NK-92 (cell line): Measurements from ENCODE around the gene TDRD1.
"Not testable (repeated sequence)": the region's sequence is repeated elsewhere in the genome, so short reads cannot be mapped to it uniquely, and the experiment has no call there.

Experiments used
- DNase-seq: peaks from one replicate; lab custom pipeline; 2025; ENCODE audit not compliant: unreplicated experiment; lab: John Stamatoyannopoulos, UW

TDRD1 gene

DNA sequence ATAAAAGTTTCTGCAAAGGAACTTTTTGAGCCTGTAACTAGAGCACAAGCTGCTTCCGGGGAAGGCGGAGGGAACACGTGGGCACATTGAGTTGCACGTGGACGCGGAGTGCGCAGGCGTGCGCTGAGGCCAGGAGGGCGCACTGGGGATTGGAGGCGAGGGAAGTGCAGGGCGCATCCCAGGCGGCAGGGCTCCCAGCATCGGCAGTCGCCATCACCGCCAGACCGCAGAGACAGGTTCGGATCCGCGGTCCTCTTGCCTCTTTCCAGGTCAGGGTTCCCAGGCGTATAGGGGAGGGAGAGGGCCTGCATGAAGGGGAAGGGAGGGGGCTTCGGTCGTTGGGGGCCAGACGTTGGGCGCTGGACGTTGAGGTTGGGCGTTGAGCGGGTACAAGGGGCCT is at the start of gene TDRD1:
Gene TDRD1, plus strand, starts transcription at position 206 of the 400 bp plus-strand sequence. CDS start 8,479 bp downstream, outside the sequence.
- no peak for DNase-seq

DNA sequence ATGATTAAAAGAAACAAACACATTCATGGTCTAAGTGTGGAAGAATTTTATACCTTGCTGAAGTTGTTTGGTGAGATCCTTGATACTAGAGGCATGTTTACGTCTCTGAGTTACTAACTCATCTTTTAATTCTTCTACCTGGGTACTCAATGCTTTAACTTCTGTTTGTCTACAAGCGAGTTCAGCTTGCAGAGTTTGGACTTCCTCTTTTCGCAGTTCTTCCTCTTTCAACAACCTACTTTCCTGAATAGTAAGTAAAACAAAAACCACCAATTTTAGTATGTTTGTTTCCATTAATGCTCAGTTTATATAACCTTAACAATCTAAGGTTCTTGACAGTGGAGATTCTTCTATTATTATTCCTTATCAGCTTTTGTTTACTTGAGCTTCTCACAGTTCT is 48.1 kb upstream of the TDRD1 start:
- DNase-seq = no peak

DNA sequence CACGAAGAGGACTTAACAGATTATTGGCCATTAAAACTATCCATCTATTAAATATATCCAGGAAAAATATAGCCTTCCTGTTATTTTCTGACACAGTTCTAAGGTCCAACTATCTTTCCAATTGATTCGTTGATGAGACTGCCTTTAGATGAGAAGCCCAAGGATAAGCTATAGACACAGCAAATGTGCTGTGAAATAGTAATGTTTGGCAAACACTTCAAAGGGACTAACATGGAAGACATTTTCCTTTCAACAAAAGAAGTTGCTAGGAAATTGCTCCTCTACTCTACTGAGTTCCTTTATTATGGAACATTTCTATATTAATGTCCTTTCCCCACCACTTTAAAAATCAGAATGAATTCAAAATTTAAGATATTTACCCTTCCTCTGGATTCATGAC is 43.7 kb upstream of the TDRD1 start:
- DNase-seq = no peak

GRCh38 chr10:114138581-114138980 is 40.6 kb upstream of the TDRD1 start:
- DNase-seq = no peak

GRCh38 chr10:114140036-114140435 is 39.1 kb upstream of the TDRD1 start:
- DNase-seq = no peak

- not testable (repeated sequence) for DNase-seq
Measured at GRCh38 chr10:114140827-114141226, 38.3 kb upstream of the TDRD1 start.

- no peak for DNase-seq
Measured at GRCh38 chr10:114142018-114142417, 37.1 kb upstream of the TDRD1 start.

DNA sequence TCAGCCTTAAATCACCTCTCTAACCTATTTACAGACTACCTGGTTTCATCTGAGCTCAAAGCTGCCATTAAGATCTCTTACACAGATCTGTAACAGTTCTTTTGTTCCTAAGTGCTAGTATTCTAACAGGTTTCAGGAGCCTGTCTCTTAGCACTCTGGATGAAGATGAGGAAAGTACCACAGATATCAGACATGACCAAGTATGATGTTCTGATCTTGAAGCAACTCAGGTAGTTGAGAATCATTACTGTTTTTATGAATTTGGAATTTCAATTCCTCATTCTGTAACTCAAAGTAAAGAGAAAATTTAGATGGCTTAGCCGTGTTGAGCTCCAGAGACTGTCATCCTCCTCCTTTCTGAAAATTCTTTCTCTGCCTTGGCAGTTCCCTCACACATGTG is 36.0 kb upstream of the TDRD1 start:
- no peak for DNase-seq

DNA sequence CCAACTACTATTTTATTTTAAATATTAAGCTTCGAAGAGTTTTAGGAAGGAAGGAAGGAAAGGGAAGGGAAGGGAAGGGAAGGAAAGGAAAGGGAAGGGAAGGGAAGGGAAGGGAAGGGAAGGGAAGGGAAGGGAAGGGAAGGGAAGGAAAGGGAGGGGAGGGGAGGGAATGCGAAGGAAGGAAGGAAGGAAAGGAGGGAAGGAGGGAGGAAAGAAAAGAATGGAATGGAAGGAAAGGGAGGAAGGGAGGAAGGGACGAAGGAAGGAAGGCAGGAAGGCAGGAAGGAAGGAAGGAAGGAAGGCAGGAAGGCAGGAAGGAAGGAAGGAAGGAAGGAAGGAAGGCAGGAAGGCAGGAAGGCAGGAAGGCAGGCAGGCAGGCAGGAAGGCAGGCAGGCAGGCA is 29.7 kb upstream of the TDRD1 start:
- not testable (repeated sequence) for DNase-seq

GRCh38 chr10:114151486-114151885 is 27.7 kb upstream of the TDRD1 start:
- no peak for DNase-seq

DNA sequence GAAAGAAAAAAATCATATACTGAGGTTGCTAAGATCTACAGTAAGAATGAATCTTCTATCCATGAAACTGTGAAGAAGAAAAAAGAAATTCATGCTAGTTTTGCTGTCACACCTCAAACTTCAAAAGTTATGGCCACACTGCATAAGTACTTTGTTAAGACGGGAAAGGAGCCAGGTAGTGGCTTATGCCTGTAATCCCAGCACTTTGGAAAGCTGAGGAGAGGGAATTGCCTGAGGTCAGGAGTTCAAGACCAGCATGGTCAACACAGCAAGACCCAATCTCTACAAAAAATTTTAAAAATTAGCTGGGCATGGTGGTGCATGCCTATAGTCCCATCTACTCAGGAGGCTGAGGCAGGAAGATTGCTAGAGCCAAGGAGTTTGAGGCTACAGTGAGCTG is 27.3 kb upstream of the TDRD1 start:
- no peak for DNase-seq

DNA sequence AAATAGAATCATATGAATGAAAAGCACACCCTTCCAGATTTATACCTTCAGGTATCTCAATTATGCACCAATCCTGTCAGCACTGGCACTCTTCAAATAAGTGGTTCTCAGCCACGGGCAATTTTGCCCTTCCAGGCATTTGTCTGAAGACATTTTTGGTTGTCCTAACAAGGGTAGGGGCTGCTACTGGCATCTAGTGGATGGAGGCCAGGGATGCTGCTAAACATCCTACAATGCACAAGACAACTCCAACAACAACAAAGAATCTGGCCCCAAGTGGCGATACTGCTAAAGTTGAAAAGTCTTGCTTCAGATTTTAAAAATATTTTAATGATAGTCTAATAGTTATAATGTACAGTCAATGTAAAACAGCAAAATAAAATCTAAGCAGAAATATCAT is 21.2 kb upstream of the TDRD1 start:
- no peak for DNase-seq

GRCh38 chr10:114163062-114163461 is 16.1 kb upstream of the TDRD1 start:
- DNase-seq = no peak

DNA sequence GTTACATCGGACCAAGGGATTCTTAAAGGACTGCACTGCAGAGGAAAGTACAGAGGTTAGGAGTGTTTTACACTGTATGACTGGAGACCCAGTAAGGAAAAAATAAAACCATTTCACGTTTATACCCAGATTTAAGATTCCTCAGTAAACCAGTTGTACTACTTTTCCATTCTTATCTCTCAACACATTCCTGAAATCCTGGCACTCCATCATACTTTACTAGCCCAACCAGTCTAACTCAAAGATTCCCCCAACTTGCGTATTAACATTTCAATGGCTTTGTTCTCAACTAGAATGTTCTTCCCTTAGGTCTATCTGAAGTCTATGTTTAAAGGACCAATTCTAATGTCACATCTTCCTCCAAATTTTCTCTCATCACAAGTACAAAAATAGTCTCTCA is 13.1 kb upstream of the TDRD1 start:
- DNase-seq = no peak

DNA sequence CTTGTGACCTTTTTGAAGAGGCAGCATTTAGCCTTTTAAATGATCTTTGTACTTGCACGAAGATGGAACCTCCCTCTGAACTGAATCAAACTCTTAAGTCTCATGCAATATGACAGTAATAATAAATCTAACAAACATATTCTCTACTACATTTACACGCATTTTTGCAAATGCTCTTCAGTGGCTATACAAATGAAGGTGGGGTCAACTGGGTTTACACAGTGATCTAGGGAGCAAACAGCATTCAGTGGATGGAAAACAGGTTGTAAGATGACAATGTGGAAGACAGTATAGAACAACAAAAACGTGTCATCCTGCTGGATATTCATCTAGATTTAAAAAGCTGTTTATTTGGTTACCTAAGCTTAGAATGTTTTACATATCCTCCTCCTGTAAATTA is 12.7 kb upstream of the TDRD1 start:
- DNase-seq = no peak

GRCh38 chr10:114167985-114168384 is 11.2 kb upstream of the TDRD1 start:
- DNase-seq = no peak

GRCh38 chr10:114168450-114169009 is 10.6 kb upstream of the TDRD1 start:
- DNase-seq = no peak

GRCh38 chr10:114172216-114172615 is 6.9 kb upstream of the TDRD1 start:
- no peak for DNase-seq

DNA sequence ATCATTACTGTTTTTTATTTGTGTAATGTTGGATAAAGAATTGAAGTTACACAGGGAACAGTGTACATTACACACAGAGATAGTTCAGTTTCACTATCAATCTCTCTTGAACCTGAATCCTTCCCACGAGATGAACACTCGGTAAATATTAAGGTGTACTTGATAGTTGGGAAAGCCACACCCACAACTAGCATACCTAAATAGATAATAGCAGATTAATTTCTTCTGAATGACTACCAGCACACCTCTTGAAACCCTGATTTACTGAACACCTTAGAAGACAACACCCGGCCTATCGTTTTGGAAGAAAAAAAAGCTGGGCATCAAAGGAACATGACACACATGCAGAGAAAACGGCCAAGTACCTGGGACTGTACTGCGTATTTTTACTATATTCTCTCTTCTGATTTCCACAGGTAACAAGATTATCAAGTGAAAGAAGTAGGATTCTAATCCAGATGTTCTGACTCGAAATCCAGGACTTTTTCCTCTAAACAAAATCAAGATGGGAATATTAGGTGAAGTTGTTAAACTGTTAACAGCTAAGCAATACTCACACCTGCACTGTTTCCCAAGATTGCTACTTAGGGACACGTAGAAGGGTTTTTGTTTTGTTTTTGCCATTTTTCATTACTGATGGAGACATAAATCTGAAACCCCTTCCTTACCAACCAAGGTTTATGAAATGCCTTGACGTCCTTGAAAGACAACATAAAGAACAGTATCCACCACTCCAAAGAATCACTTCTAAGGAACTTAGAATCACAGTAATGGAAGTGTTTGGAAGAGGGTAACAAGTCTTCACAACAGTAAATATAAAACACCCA is 6.2 kb upstream of the TDRD1 start:
- no peak for DNase-seq

- no peak for DNase-seq
Measured at GRCh38 chr10:114173603-114173920, 5.6 kb upstream of the TDRD1 start.

- peak; percentile 82 for DNase-seq
Measured at GRCh38 chr10:114173921-114174694, 5.0 kb upstream of the TDRD1 start, which contains the start of gene CCDC186. Gene CCDC186, minus strand, starts transcription at chr10:114174203. Its CDS starts 10,935 bp downstream, at chr10:114163268.

GRCh38 chr10:114174695-114175188 is 4.4 kb upstream of the TDRD1 start:
- no peak for DNase-seq
